Adrenal gland (tissue), 5 donors: ENCODE data around the gene SCYGR6.
"Not testable (repeated sequence)": the region's sequence is repeated elsewhere in the genome, so short reads cannot be mapped to it uniquely, and the experiment has no call there.

Experiments used
- POLR2A ChIP-seq, 2 donors: fragments of 450-650 bp; IDR thresholded peaks; one replicate each; pipeline ENCODE4 v1.6.1; 2017; ENCODE audit warnings: antibody characterized with exemption in 2 of 2, mild to moderate bottlenecking in 2 of 2, moderate library complexity in 1 of 2
- TF ChIP-seq, protein P1 (sequence below), 6 experiments: fragments of 450-650 bp in 4 of 6; fragments of 200-600 bp in 2 of 6; sonication (generic) in 1 of 6; IDR thresholded peaks; 1 replicate in 5 of 6; 2 replicates in 1 of 6; pipeline versions ENCODE4 v1.5.1 to v1.8.0; 2016 to 2021; ENCODE audit warnings: antibody characterized with exemption in 6 of 6, mild to moderate bottlenecking in 2 of 6, moderate library complexity in 1 of 6
- donor health status: DM: no; HTN: no; CAD: no.

- TF ChIP-seq, protein P1, sequence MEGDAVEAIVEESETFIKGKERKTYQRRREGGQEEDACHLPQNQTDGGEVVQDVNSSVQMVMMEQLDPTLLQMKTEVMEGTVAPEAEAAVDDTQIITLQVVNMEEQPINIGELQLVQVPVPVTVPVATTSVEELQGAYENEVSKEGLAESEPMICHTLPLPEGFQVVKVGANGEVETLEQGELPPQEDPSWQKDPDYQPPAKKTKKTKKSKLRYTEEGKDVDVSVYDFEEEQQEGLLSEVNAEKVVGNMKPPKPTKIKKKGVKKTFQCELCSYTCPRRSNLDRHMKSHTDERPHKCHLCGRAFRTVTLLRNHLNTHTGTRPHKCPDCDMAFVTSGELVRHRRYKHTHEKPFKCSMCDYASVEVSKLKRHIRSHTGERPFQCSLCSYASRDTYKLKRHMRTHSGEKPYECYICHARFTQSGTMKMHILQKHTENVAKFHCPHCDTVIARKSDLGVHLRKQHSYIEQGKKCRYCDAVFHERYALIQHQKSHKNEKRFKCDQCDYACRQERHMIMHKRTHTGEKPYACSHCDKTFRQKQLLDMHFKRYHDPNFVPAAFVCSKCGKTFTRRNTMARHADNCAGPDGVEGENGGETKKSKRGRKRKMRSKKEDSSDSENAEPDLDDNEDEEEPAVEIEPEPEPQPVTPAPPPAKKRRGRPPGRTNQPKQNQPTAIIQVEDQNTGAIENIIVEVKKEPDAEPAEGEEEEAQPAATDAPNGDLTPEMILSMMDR (IDR thresholded peaks at IDR 0.05): not testable (repeated sequence)
- not testable (repeated sequence) for TF ChIP-seq POLR2A (IDR thresholded peaks at IDR 0.05)
Observed at GRCh38 chr2:227740705-227741104, 16.1 kb upstream of the SCYGR6 start.
